Vagina (tissue), 2 donors: ENCODE data around the gene PTPN11.
"Not testable (repeated sequence)": the region's sequence is repeated elsewhere in the genome, so short reads cannot be mapped to it uniquely, and the experiment has no call there.

ENCODE experiments used
- CTCF ChIP-seq, 3 experiments: fragments of 450-650 bp in 2 of 3; fragments of 200-600 bp in 1 of 3; sonication (generic) in 1 of 3; IDR thresholded peaks; one replicate each; pipeline ENCODE4 v1.5.1; 2017 to 2019; ENCODE audit warnings: antibody characterized with exemption in 3 of 3, mild to moderate bottlenecking in 2 of 3, moderate library complexity in 2 of 3
- POLR2A ChIP-seq, 2 donors: fragments of 450-650 bp; IDR thresholded peaks; one replicate each; pipeline ENCODE4 v1.6.1; 2017; ENCODE audit warnings: antibody characterized with exemption in 2 of 2, mild to moderate bottlenecking in 2 of 2, moderate library complexity in 2 of 2

- not testable (repeated sequence) for TF ChIP-seq POLR2A, CTCF (IDR thresholded peaks at IDR 0.05)
These were observed 101.1 kb downstream of the PTPN11 start for GRCh38 chr12:112519841-112520340.
